DMS 273 (cell line): Measurements from ENCODE around the gene CATSPER4.
"Not testable (repeated sequence)": the region's sequence is repeated elsewhere in the genome, so short reads cannot be mapped to it uniquely, and the experiment has no call there.

Experiments used
- DNase-seq: peaks from one replicate; lab custom pipeline; 2025; ENCODE audit not compliant: unreplicated experiment; lab: John Stamatoyannopoulos, UW

Gene CATSPER4

DNA sequence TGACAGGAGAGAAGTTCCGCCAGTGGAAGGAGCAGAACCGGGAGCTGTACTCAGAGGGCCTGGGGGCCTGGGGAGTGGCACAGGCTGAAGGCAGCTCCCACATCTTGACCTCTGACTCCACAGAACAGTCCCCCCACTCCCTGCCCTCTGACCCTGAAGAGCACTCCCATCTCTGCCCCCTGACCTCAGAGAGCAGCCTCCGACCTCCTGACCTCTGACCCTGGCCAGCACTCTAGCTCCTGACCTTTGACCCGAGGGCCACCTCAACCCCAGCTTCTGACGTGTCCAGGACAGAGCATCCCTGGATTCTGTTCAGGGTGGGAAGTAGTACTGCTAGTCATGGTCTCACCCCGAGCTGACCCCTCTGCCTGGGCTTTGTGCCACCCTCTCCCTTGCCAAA lies 1.1 kb upstream of the CATSPER4 start:
- no peak for DNase-seq

DNA sequence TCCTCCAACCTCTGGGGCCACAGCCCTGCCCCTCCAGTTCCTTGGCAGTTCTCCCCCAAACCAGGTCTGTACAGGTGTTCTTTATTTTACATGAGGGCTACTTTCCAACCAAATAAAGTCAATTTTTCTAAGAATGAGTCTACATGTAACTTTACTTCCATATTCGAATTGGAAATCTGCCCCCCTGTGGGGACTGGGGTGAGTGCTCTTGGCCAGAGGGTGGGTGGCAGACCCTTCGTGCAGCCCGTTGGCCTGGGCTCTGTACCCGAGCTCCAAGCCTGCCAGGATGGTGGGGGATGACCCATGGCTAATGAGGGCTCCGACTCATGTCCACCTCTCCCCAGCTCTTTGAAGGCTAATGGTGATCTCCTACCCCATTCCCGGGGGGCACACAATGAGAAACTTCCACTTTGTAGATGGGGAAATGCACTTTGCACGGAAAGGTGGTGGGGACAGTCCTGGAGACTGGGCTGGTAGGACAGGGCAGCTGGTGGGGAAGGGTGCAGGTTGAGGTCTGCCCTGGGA lies 589 bp upstream of the CATSPER4 start:
- DNase-seq = peak; percentile 26

DNA sequence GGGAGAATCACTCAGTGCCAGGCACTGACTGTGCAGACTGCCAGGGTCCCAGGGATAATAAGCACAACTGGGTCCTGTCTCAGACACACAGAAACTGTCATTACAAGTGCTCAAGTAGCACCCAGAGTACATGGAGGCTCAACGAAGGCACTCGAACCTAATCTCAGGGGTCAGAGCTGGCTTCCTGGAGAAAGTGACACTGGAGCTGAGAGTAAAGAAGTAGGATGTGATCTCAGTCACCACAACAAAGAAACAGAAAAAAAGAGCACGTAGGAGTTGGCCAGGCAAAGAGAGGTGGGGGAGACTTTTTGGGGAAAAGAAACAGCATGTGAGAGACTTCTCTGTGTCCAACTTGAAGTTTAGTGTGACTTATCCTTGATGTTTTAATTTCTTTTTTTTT lies 1.3 kb downstream of the CATSPER4 start:
- DNase-seq = no peak

DNA sequence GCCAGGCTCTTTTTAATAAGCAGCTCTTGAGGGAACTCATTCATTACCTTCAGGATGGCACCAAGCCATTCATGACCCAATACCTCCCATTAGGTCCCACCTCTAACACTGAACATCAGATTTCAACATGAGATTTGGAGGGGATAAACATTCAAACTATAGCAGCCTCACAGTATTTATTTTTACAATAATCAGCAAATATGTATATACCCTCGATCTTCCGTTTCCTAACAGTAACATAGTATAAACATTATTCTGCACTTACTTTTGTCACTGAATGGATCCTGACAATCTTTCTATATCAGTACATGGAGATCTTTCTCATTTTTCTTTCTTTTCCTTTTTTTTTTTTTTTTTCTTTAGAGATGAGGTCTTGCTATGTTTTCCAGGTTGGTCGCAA lies 5.4 kb downstream of the CATSPER4 start:
- DNase-seq = no peak

DNA sequence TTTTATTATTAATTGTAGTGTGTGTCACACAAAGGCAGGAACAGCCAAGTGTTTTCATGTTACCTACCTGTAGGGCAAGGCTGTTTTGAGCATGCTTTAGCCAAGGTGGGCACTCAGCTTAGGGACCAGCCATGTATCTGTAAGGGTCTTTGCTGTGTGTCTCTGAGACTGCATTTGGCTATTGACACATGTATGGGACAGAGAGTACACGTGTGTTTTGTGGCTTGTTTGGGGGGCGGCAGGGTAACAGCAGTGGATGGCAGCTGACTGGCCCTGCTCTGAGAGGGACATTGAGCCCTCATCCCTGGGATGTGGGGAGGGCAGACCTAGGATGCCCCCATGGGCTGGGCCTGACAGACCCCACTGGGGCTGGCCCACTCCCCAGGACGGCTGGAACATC lies 6.9 kb downstream of the CATSPER4 start:
- DNase-seq = no peak

DNA sequence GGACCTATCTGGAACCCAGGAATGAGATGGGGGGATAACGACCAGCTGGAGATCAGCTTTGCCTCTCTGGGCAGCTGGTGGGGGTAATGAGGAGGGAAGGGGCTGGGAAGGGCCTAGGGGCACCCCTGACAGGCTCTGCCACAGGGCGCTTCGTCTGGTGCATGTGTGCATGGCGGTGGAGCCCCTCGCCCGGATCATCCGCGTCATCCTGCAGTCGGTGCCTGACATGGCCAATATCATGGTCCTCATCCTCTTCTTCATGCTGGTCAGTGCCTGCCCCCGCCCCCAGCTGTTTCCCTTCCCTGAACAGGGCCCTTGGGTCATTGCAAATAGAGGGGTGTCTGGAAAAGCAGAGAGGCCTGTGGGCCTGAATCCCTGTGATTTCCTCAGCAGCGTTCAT lies 7.4 kb downstream of the CATSPER4 start:
- DNase-seq = no peak

DNA sequence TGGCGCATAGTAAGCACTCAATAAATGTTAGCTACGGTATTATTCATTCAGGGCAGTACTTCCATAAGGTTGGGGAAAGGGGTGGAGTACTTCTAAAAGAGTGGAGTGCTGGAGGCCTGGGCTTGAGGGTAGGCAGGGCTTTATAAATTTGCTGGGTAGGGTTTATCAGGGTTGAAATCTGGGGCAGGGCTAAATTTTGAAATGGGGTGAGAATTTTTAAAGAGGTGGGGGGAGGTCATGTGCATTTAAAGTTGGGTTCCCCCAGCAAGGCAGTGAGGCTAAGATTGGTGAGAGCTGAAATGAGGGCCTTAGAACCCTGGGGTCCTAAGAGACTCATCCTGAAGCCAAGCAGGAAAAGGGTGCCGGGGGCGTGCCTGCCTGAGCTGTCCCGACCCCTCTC lies 10.0 kb downstream of the CATSPER4 start:
- no peak for DNase-seq

DNA sequence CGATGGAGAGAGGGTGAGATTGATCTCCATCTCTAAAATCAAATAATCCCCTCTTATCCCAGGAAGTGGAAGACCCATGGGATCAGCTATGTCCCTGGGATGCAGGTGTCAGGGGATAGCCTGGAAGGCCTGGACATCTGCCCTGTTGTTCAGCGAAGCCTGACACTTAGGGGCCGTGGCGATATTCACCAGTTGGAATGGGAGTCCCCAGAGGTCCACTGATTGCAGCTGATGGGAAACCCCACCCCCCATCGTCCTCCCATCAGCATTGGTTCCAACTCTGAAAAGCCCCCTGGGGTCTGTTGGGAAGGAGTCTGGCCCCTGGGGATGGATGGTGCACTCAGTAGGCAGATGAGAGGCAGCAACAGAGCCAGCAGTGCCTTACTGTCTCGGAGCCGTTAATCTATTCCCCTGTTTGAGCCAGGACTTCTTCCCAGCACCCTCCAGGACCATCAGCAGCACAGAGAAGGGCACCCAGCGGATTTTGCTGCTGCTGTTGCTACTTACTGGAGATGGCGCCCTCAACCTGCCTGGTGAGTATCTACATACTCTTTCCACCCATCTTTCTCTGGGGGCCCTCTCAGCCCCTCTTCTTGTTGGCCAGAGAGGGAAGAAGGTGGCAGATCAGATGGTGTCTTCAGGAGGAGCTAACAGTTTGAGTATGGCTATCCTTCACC lies 13.4 kb downstream of the CATSPER4 start:
- no peak for DNase-seq

DNA sequence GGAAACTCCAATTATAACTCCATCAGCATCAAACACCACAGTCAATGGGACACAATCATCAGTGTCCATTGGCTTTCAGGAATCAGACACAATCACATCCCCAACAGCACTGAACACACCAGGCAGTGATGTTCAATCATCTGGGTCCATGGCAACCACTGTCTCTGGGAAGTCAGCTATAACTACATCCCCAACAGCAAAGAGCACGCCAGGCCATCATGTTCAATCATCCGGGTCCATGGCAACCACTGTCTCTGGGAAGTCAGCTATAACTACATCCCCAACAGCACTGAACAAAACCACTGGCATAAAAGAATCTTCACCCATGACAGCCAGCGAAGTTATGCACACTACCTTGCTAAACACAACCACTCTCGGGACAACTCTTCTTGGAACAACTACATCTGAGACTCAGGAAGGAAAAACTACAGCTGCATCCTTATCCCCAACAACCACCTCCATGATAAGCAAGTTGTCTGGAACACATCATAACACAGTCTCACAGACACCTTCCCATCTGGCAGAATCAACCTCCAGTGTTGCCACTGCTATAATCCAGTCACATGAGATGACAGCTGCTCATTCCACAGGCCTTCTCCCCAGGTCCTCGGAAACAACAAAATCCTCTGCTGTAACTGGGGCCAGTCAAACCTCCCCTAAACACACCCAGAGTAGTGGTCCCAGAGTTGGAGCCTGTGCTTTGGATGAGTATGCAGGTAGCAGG lies 19.9 kb downstream of the CATSPER4 start:
- DNase-seq = peak; percentile 51

DNA sequence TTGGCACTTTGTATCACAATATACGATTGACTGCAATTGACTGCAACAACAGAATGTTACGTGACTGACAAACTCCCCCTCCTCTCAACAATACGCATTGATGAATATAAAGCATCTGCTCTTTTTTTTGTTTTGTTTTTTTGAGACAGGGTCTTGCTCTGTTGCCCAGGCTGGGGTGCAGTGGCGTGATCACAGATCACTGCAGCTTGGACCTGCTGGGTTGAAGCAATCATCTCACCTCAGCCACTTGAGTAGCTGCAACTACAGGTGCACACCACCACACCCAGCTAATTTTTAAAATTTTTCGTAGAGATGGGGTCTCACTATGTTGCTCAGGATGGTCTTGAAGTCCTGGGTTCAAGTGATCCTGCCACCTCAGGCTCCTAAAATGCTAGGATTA lies 22.3 kb downstream of the CATSPER4 start:
- DNase-seq = no peak

DNA sequence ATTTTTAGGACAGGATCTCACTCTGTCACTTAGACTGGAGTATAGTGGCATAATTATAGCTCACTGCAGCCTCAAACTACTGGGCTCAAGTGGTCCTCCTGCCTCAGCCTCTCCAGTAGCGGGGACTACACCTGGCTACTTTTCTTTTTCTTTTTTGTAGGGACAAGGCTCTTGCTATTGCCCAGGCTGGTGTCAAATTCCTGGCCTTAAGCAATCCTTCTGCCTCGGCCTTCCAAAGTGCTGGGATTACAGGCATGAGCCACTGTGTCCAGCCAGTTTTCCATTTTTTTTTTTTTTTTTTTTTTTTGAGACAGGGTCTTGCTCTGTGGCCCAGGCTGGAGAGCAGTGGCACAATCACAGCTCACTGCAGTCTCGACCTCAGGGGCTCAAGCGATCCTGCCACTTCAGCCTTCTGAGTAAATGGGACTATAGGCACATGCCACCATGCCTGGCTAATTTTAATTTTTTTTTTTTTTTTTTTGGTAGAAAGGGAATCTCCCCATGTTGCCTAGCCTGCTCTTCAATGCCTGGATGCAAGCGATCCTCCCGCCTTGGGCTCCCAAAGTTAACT lies 23.0 kb downstream of the CATSPER4 start:
- DNase-seq = no peak

DNA sequence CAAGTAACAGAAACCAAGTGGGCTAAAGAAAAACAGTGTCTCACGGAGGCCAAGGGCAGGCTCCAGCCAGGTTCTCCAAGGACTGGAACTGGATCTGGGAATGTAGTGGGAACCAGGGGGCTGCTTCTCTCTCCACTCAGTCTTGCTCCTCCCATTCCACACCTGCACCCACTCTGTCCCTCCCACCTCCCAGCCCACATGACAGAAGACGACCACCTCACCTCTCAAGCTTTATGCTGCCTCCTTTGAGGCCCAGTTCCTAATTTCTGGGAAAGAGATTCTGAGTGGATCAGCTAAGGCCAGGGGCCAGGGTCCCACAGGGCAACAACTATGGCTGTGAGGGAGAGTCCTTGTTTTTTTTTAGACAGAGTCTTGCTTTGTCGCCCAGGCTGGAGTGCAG lies 24.8 kb downstream of the CATSPER4 start:
- no peak for DNase-seq

DNA sequence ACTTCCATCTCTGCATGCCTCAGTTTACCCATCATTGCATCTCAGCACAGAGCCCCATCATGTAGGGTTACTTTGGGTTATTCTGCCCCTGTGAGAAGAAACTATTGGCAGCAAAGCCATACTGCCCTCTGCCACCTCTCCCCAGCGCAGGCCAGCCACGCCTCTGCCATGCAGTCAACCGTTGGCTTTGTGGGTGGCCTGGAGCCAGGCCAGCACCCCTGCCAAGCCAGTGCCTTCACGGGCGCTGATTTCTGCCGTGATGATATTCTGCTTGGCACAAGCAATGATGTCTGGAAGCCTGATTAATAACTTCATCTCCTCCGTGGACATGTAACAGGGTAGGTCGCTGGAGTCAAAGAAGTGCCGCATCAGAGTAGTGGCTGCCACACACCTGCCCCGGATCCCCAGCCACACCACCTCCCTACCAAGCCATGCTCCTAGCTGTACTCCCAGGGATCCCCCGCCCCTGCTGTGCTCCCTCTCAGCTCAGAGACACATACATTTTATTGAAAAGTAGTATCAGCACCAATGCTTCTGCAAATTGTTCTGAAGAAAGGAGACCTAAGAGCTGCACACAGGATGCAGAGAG lies 28.6 kb downstream of the CATSPER4 start:
- DNase-seq = peak; percentile 31

DNA sequence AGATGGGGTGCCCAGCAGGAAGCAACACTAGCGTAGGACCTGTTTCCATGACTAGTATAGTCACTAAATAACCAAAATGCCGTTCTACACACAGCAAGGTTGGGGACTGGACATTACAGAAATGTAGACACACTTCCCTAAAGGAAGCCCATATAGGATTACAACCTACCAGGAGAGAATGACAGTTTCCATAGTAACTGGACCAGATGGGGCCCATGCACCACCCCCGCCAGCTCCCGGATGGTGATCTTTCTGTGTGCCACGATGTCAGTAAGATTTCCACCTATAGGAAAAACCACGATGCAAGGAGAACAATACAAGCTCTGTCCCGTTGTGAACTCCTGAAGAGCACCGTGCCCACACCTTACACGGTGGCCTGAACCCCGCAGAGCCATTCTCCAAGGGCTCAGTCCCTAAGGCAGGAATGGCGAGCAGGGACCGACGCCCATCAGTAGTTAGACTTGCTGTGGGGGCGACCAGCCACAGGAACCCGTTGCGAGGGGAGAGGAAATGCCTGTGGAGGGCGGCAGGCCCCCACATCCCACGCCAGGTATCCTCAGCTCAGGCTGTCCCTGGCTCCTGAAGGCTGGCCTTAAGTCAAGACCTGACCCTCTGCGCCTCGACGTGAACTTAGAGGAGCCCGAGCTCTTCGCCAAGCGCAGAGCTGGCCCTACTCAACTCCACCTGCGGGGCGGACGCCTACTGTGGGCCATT lies 30.0 kb downstream of the CATSPER4 start:
- DNase-seq = peak; percentile 89

DNA sequence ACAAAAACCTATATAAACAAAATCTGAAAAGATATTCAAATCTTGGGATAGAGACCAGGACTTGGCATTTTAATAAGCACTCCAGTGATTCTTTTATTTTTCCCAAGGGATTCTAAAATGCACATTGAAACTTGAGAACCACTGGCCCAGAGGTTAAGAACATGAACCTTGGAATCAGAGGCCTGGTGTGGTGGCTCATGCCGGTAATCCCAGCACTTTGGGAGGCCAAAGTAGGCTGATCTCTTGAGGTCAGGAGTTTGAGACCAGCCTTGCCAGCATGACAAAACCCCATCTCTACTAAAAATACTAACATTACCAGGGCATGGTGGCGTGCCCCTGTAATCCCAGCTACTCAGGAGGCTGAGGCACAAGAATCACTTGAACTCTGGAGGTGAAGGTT lies 30.7 kb downstream of the CATSPER4 start:
- DNase-seq = peak; percentile 37

DNA sequence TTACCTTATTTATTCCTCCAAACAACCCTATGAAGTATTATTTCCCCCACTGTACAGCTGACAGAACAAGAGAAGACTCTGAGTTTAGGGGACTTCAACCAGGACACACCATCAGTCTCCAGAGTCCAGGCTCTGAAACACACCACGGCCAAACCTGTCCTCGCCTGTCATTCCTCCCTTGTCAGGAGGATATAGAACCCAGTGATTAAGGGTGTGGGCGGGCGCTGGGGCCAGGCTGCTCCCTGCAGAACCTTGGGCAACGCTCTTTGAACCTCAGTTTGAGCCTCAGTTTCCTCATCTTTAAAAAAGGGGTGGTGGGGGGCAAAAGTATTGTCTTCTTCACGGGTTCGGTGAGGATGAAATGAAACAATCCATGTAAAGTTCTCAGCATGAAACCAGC lies 34.2 kb downstream of the CATSPER4 start:
- no peak for DNase-seq

DNA sequence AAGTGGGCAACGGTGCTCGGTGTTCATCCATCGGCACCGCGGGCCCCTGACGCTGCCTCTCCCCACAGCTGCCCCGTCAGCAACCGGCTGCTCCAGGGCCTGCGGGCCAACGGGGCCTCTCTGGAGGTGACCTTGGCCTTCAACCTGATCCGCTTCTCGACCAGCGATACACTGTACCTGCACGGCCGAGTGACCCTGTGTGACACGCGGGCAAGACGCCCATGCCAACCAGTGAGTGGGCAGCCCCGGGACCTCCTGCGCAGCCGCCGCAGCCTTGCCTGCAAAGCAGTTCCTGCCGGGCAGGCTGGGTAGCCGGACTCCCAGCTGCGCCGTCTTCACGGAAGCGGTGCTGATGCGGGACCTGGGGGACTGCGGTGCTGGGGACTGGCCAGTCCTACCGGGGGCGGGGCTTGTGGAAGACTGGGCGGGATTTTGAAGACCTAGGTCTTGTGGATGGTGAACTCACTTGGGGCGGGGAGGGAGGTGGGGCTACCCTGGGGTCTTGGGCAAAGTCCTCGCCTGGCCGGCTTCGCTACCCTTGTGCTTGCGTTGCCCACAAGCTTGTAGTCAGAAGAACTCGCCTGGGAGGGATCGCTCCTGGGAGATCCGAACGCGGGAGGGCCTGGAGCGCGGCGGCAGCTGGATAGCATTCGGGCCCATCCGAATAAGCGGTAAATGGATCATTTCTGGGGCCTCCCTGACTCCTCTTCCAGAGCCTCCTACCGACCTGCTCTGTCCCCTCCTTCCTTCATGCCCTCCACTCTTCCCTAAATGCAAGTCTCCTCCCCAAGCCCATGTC lies 34.8 kb downstream of the CATSPER4 start:
- DNase-seq = no peak

DNA sequence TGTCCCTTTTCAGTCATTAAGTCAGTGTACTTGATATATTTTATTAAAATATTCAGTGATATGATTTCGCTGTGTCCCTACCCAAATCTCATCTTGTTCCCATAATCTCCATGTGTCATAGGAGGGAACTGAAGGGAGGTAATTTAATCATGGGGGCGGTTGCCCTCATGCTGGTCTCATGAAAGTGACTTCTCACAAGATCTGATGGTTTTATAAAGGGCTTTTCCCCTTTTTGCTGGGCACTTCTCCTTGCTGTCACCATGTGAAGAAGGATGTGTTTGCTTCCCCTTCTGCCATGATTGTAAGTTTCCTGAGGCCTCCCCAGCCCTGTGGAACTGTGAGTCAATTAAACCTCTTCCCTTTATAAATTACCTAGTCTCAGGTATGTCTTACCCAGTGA lies 40.3 kb downstream of the CATSPER4 start:
- DNase-seq = not testable (repeated sequence)

DNA sequence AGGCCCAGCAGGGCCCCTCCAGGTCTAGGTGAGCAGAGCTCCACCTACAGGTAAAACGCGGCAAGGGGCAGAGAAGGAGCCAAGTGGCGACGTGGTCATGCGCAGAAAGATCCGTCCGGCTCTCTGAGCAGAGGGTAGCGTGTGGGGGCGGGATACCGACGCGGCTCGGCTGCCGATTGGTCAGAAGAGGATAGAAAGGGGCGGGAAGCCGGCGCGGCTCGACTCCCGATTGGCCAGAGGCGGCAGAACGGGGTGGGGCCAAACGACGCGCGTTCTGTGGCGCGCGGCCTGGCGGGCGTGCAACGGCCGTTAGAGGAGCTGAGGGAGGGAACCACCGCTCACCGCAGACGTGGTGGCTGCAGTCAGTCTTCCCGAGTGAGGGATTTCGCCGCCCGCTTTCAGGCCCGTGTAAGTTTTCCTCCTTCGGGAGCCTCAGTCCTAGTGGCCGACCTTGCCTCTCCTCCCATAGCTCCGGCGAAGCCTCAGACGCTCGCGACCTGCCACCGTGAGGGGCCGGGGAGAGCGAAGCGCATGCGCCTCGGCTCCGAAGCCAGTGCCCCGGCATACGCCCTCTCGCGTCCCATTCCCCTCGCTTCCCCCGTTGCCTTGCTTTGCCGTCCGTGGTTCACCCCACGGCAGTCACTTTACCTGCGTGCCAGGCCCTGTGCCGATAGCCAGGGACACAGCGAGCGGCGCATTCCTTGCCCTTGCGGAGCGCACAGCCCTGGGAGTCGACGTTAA lies 43.7 kb downstream of the CATSPER4 start, which contains the start of gene CEP85:
Gene CEP85, plus strand, starts transcription at position 298 of the 741 bp plus-strand sequence. CDS start 5,584 bp downstream, outside the sequence.
- peak; percentile 99 for DNase-seq
